ENCODE results near the gene KSR2.
A peak's percentile ranks its signal among the peaks of the same experiment; 100 is the strongest.
"Not testable (repeated sequence)": the region's sequence is repeated elsewhere in the genome, so short reads cannot be mapped to it uniquely, and the experiment has no call there.

Gene KSR2

DNA sequence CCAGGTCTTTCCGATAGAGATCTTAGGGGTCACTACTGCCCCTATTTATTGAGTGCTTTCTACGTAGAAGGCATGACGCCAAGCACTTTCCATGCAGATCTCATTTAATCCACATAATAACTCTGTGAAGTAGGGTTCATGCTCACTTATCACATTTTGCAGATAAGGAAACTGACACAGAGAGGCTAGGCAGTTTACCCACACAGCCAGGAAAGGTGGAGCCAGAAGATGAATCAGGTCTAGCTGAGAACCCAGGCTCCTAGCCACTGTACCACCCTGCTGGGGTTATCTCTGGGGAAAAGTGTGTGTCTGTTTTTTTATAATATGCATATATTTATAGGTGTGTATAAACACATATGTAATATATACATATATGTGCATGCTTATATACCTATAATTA, 83.6 kb downstream of the KSR2 start:
- ATAC-seq: no peak
- Mint-ChIP-seq H3K4me1 (no peaks in the 10 kb centered on the region), H3K27me3 (peaks cover 35% of the 10 kb centered on the region), H3K9me3 (peaks cover 8 to 12% of the 10 kb centered on the region in 2 donors), H3K4me3 (no peak overlapping the region), H3K27ac (no peak overlapping the region)
- no peak for DNase-seq

DNA sequence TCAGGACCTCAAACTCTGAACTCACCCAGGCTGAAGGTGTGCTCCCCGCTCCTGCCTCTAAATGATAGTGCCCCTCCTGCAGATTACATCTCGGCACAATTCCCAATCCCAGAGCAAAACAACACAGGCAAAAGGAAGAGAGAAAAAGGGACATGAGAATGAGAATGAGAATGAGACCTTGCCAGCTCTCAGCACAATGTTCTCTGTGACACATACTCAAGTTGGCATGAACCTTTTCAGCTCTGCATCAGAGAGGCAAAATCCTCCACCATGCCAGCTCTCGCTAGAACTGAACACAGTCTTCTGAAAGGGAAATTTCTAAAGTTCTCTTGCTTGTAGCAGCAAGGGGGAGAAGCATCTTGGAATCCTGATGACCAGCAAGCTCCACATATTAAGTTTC, 84.6 kb downstream of the KSR2 start:
- Mint-ChIP-seq H3K9me3 (peaks cover 8 to 12% of the 10 kb centered on the region in 2 donors), H3K27ac (no peak overlapping the region), H3K27me3 (peaks cover 25% of the 10 kb centered on the region), H3K4me1 (no peaks in the 10 kb centered on the region), H3K4me3 (no peak overlapping the region)
- no peak for DNase-seq
- ATAC-seq: no peak

DNA sequence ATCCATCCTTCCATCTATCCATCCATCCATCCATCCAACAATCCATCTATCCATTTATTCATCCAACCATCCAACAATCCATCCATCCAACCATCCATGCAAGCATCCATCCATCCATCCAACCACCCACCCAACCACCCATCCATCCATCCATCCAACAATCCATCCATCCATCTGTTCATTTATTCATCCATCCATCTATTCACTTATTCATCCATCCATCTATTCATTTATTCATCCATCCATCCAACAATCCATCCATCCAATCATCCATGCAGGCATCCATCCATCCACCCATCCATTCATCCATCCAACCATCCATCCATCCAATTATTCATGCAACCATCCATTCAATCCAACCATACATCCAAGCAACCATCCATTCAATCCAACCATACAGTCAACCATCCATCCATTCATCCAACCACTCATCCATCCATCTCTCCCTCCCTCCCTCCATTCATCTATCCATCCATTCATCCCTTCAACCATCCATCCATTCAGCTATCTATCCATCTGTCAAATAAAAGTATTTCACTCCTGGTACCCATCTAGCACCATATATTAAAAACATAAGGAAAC, 86.1 kb downstream of the KSR2 start:
- Mint-ChIP-seq H3K4me1 (no peaks in the 10 kb centered on the region), H3K9me3 (peaks cover 8 to 12% of the 10 kb centered on the region in 2 donors), H3K27ac (no peak overlapping the region), H3K4me3 (no peak overlapping the region), H3K27me3 (peaks cover 32% of the 10 kb centered on the region)
- DNase-seq (no peak), ATAC-seq (no peak)

DNA sequence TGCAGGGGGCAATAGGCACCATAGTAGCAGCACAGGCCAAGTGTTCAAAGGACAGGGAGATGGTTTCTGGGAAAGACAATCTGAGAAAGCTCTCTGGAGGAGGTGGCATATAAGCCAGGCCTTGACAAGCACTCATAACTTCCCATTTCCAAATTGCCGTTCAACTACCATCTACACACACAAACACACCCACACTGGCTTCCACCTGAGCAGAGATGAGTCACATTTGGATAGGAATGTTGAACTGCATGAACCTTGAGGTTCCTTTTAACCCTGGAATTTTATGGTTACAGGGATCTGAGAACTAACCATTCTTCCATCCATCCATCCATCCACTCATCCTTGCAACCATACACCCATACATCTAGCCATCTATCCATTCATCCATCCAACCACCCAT, 86.6 kb downstream of the KSR2 start:
- ATAC-seq (no peak), DNase-seq (no peak)
- H3K27me3 Mint-ChIP-seq: peaks cover 34% of the 10 kb centered on the region
- H3K4me3 Mint-ChIP-seq: no peak overlapping the region
- H3K9me3 Mint-ChIP-seq: peaks cover 8 to 12% of the 10 kb centered on the region in 2 donors
- H3K4me1 Mint-ChIP-seq: no peaks in the 10 kb centered on the region
- no peak overlapping the region for H3K27ac Mint-ChIP-seq

DNA sequence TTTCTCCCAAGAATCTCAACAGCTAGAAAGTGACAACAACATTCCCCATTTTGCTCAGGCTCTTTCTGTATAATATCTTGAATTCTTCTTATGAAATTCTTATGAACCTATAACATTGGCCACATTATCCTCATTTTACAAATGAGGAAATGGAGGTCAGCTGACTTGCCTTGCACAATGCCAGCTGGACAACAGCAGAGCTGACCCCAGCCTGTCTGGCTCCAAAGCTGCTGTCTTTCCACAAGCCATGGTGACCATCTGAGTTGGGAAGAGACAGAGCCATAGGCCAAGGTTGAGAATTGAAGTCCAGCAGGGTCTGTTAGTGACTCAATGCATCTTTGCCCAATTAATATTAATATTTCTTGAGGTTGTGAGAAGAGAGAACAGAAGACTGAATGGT, 87.3 kb downstream of the KSR2 start:
- H3K27ac Mint-ChIP-seq: no peak overlapping the region
- DNase-seq: no peak
- no peak overlapping the region for H3K4me3 Mint-ChIP-seq
- peaks cover 8 to 12% of the 10 kb centered on the region in 2 donors for H3K9me3 Mint-ChIP-seq
- no peak for ATAC-seq
- peaks cover 34% of the 10 kb centered on the region for H3K27me3 Mint-ChIP-seq
- no peaks in the 10 kb centered on the region for H3K4me1 Mint-ChIP-seq

DNA sequence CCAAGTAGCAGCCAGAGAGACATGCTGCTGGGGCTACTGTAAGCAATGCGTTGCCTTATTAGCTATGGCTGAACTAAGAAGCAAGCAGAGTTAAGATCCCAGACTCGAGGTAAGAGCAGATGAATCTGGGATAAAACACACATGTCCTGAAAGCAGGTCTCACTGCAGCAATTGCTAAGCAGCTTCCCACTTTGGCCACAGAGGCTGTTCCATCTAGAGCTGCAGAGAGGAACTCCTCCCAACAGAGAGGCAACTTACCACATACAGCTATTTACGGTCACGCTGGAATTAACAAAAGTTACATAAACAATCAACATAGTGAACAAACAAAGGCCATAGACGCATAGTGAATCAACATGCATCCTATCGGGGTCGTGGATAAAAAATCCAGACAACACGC, 90.2 kb downstream of the KSR2 start:
- ATAC-seq (no peak), DNase-seq (no peak)
- Mint-ChIP-seq H3K4me3 (no peak overlapping the region), H3K27me3 (peaks cover 48% of the 10 kb centered on the region), H3K9me3 (peaks cover 8 to 12% of the 10 kb centered on the region in 2 donors), H3K4me1 (peaks cover 15% of the 10 kb centered on the region), H3K27ac (no peak overlapping the region)

DNA sequence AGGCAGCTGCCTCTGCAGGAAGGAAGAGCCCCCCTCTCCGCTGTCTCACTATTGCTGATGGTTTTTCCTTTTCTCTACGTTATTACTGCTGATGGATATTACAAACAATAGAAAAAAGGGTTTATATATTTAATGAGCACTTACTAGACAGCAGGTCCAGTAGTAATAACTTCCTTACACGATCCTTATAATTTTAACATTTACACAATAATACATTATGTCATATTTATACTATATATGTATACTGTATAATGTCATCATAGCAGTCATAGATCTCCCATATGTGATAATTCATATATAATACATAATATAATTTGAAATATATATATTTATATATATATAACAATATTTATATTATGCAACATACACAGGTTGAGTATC, 92.4 kb downstream of the KSR2 start:
- no peak for ATAC-seq
- H3K4me1 Mint-ChIP-seq: peaks cover 15% of the 10 kb centered on the region
- H3K9me3 Mint-ChIP-seq: no peaks in the 10 kb centered on the region
- no peak for DNase-seq
- H3K4me3 Mint-ChIP-seq: peak overlapping the region in 1 of 2 donors; percentile 44
- H3K27ac Mint-ChIP-seq: no peak overlapping the region
- peaks cover 34% of the 10 kb centered on the region for H3K27me3 Mint-ChIP-seq

DNA sequence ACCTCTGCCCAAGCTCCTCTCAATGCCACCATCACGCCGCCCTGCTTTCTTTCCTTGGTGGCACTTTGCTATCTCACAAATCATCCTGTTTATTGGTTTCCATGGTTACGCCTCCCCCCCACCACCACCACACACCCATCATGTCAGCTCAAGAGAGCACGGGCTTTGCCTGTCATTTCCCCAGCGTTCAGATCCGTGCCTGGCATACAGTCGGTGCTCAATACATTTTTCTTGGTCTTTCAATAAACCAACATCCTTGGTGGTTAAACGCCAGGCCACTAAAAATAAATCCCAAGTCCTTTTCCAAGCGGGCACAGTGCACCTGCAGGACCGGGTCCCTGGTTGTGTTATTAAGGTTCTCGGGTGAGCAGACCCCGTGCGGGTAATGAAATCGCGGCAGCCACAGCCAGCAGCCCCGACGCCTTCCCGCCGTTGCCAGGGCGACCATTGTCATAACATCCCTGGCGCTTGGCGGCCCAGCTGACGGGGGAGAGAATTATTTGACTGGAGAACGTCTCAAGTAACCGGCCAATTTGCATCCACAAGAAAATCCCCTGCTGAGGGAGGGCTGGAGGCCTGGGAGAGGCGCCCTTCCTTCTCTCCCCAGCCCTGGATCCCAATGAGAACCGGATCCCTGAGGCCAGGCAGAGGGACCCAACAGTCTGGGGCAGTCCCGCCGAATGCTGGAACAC, 92.9 kb downstream of the KSR2 start:
- peak; percentile 12 to 46 for DNase-seq
- Mint-ChIP-seq H3K4me3 (peak overlapping the region in 1 of 2 donors; percentile 44), H3K9me3 (no peaks in the 10 kb centered on the region), H3K27me3 (peaks cover 34% of the 10 kb centered on the region), H3K4me1 (peaks cover 15% of the 10 kb centered on the region), H3K27ac (peak overlapping the region in 1 of 2 donors; percentile 25)
- peak; percentile 57 for ATAC-seq

DNA sequence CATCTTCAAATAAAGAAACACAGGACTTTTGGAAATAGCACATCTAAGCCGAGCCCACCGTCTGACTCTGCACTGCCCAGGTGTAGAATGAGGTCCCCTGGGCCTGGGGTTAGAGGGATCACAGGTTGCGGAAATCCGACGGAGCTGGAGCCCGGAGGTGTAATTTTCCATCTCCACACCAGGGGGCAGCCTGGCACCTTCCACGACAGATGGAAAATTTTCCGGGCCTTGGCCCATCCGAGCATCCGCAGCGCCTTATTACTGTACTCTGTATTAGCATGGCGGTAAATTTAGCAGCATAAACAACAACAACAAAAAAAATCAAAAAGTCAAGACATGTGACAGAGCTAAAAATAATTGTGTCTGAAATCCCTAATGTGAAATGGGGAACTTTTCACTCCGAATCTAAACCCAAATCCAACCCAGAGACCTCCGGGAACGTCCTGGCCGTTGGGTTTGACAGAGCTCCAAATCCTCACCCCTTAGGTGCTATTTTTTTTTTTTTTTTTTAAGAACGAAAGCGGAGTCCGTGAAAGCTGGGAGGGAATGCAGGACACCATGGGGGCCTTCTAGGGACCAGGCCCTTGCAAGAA, 93.9 kb downstream of the KSR2 start:
- peaks cover 15% of the 10 kb centered on the region for H3K4me1 Mint-ChIP-seq

DNA sequence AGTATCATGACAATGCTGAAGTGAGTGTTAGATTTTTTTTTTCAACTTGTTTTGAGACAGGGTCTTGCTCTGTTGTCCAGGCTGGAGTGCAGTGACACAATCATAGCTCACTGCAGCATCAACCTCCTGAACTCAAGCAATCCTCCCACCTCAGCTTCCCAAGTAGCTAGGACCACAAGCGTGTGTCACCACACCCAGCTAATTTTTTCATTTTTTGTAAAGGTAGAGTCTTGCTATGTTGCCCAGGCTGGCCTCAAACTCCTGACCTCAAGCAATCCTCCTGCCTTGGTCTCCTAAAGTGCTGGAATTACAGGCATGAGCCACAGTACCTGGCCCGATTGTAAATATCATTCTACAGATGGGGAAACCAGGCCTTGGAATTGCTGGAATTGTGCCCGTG, 94.6 kb downstream of the KSR2 start:
- not testable (repeated sequence) for H3K27ac Mint-ChIP-seq, H3K4me3 Mint-ChIP-seq, DNase-seq, H3K9me3 Mint-ChIP-seq, ATAC-seq
- H3K4me1 Mint-ChIP-seq: peaks cover 15% of the 10 kb centered on the region
- H3K27me3 Mint-ChIP-seq: peaks cover 34% of the 10 kb centered on the region

More for the DNA sequence above, 93.9 kb downstream of the KSR2 start:
- H3K27ac Mint-ChIP-seq: no peak overlapping the region
- no peak overlapping the region for H3K4me3 Mint-ChIP-seq
- H3K9me3 Mint-ChIP-seq: no peaks in the 10 kb centered on the region
- peaks cover 34% of the 10 kb centered on the region for H3K27me3 Mint-ChIP-seq
- DNase-seq: peak; percentile 57 to 68
- peak; percentile 75 for ATAC-seq

DNA sequence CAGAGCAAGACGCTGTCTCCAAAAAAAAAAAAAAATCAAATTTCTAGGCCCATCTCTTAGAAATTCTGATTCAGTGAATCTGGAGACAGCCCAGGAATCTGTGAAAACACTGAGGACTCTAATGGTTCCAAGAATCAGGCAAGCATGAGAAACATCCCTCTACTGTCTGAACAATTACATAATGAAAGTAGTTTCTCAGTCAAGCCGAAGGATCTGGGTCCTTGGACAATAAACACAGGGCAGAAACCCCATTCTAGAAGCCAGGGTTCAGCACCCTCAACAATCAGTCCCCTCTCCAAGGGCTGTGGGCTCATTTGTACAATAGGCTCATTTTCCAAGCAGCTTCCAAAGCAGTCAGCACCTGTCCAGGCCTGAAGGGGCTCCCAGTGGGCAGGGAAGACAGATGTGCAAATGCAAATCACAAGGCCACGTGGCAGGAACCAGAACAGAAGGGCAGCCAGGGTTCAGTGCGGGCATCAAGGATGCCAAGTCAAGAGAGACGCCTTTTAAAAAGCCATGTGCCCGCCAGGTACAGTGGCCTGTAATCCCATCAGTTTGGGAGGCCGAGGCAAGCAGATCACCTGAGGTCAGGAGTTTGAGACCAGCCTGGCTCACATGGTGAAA, 96.1 kb downstream of the KSR2 start:
- H3K4me3 Mint-ChIP-seq: no peak overlapping the region
- no peak for DNase-seq
- no peak overlapping the region for H3K27ac Mint-ChIP-seq
- peaks cover 24% of the 10 kb centered on the region for H3K27me3 Mint-ChIP-seq
- peaks cover 15% of the 10 kb centered on the region for H3K4me1 Mint-ChIP-seq
- no peak for ATAC-seq
- no peaks in the 10 kb centered on the region for H3K9me3 Mint-ChIP-seq

DNA sequence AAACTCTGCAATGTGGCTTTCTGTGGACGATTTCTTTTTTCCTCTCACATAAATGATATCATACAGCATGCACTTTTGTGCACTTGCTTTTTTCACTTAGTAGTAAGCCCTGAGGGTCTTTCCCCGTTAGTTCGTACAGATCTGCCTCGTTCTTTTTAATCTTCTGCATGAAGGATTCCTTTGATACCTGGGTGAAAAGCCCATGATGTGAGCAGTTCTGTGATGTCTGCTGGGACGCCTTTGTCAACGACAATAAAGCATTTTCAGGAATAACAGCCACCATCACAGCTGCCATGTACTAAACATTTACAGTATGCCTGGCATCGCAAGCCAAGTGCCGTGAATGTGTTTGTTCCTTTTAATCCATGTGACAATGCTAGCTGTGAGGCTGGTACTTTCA, 99.2 kb downstream of the KSR2 start:
- Mint-ChIP-seq H3K4me3 (no peak overlapping the region), H3K4me1 (no peaks in the 10 kb centered on the region), H3K9me3 (no peaks in the 10 kb centered on the region), H3K27me3 (peaks cover 12% of the 10 kb centered on the region), H3K27ac (no peak overlapping the region)
- ATAC-seq (no peak), DNase-seq (no peak)

DNA sequence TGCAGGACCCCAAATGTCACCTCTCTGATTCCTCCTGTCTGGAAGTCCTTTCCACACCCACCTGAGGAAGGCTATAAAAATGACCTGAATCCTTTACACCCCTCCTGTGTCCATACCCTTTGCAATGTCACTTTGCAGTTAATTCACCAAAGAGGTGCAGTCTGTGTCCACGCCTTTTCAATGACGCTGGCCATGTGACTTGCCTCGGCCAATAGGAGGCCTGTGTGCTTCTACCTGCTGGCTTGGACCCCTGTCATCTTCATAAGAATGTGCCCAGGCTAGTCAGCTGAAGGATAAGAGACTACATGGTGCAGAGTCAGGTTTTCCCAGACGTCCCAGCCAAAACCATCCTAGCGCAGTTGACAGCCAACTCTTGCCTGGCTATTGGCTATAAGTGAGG, 101.4 kb downstream of the KSR2 start:
- Mint-ChIP-seq H3K4me3 (no peak overlapping the region), H3K27ac (no peak overlapping the region), H3K4me1 (no peaks in the 10 kb centered on the region), H3K27me3 (peaks cover 30% of the 10 kb centered on the region), H3K9me3 (no peaks in the 10 kb centered on the region)
- ATAC-seq: no peak
- DNase-seq: no peak

DNA sequence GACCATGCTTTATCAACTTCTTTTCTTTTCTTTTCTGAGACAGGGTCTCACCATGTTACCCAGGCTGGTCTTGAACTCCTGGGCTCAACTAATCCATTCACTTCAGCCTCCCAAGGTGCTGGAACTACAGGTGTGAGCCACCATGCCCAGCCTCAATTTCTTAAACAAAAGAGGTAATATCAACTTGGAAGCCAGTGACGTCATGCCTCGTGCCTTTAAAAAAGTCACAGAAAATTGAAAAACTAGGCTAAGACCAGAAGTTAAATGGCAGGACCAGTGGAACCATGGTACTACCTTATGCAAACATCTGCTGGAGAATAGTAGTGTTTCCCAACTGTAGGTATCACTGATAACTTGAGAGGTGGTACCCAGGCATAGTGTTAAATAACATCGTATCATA, 103.3 kb downstream of the KSR2 start:
- no peak for DNase-seq
- H3K4me3 Mint-ChIP-seq: no peak overlapping the region
- no peaks in the 10 kb centered on the region for H3K4me1 Mint-ChIP-seq

DNA sequence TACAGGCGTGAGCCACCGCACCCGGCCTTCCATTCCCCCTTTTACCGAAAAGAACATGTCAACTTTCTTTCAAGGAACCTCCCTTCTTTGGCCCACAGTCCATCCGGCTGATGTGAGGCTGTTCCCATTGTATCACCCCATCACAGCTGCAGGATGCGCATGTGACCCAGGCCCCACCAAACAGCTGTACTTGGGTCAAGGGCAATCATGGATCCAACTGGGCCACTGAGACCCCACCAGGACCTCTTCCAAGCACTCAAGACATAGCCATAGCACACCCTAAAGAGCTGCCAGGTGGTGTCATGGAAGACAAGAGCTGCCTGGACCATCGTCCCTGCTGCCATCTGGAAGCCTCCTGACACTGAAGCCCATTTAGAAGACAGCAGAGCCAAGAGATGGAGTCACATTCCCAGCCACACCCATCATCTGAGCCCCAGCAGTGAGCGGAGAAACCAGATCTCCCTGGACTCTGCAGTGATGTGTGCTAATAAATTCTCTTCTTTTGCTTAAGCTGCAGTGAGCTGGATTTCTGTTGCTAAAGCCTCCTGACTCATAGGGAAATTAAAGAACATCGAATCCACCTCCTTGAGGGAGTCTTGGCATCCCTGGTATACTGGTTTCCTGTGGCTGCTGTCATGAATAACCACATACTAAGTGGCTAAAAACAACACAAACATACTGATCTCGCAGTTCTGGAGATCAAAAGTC, 105.6 kb downstream of the KSR2 start:
- no peak overlapping the region for H3K4me3 Mint-ChIP-seq
- ATAC-seq (no peak), DNase-seq (no peak)
- no peaks in the 10 kb centered on the region for H3K9me3 Mint-ChIP-seq
- H3K4me1 Mint-ChIP-seq: no peaks in the 10 kb centered on the region
- H3K27ac Mint-ChIP-seq: no peak overlapping the region
- peaks cover 30% of the 10 kb centered on the region for H3K27me3 Mint-ChIP-seq

More for the DNA sequence above, 103.3 kb downstream of the KSR2 start:
- peaks cover 30% of the 10 kb centered on the region for H3K27me3 Mint-ChIP-seq
- no peak for ATAC-seq
- no peaks in the 10 kb centered on the region for H3K9me3 Mint-ChIP-seq
- H3K27ac Mint-ChIP-seq: no peak overlapping the region

Data from stimulated activated naive CD8-positive, alpha-beta T cell treated with anti-CD3 and anti-CD28 coated beads, Interleukin-15, amount 100 ng/mL, for 72 hours (primary cell).